Adrenal gland (tissue), 12 donors: ENCODE results near the gene AGAP3. TPM values are rescaled to one million over a fixed set of nuclear protein-coding genes. Genes with fewer than 3 reads are reported as not detected.

ENCODE experiments used
- DNase-seq, 7 donors: peaks; one replicate each; pipeline ENCODE4 v3.0.0-alpha.2; 2019 to 2020
- H3K27ac ChIP-seq, 5 donors: fragments of 200-600 bp; sonication (generic) in 4 of 5; 1 replicate in 3 of 5; 2 replicates in 2 of 5; pipeline versions ENCODE4 v1.5.1 to v1.8.0; 2016 to 2020; ENCODE audit warnings: mild to moderate bottlenecking in 1 of 5
- H3K27me3 ChIP-seq: fragments of 200-600 bp; 2 replicates; pipeline ENCODE4 v1.8.0; 2021
- H3K36me3 ChIP-seq, 2 donors: fragments of 200-600 bp; replicated peaks in 1 of 2; 1 replicate in 1 of 2; 2 replicates in 1 of 2; pipeline versions ENCODE4 v1.5.1 to v1.8.0; 2018 to 2022
- H3K4me1 ChIP-seq, 2 donors: fragments of 200-600 bp; replicated peaks in 1 of 2; 1 replicate in 1 of 2; 2 replicates in 1 of 2; pipeline versions ENCODE4 v1.5.1 to v1.8.0; 2018 to 2021
- H3K4me3 ChIP-seq, 4 donors: fragments of 200-600 bp; sonication (generic) in 3 of 4; one replicate each; pipeline ENCODE4 v1.5.1; 2016 to 2018
- H3K9me3 ChIP-seq, 3 donors: fragments of 200-600 bp; sonication (generic) in 1 of 3; replicated peaks in 1 of 3; 1 replicate in 2 of 3; 2 replicates in 1 of 3; pipeline versions ENCODE4 v1.5.1 to v1.8.0; 2016 to 2021
- POLR2A ChIP-seq, 2 donors: fragments of 450-650 bp; IDR thresholded peaks; one replicate each; pipeline ENCODE4 v1.6.1; 2017; ENCODE audit warnings: antibody characterized with exemption in 2 of 2, mild to moderate bottlenecking in 2 of 2, moderate library complexity in 1 of 2
- WGBS, 4 donors: extraction: QIAGEN DNeasy Blood & Tissue Kit in 2 of 4; methylation state at CpG; one replicate each; pipeline versions ENCODE4 v1.1.5 to v1.1.7; 2013 to 2017; 5-methylcytosine and 5-hydroxymethylcytosine counted together
- intact Hi-C, 2 donors: fragments of 100-400 bp; cut with DNase I; formaldehyde crosslinking; loops; one replicate each; pipeline versions ENCODE4 v1.14.1 to v1.15.0; 2022 to 2023
- polyA plus RNA-seq, 3 donors: library from polyadenylated mRNA; stranded (reverse); fragments of 200-250 nt in 2 of 3; fragments of 350-450 nt in 1 of 3; fragmentation: Illumina TruSeq in 1 of 3; extraction: RNeasy Lipid Tissue Mini Kit (QIAGEN cat#74804) in 1 of 3; gene quantifications; one replicate each; pipeline ENCODE4 v1.2.3, GENCODE V29; 2013 to 2014
- total RNA-seq, 9 donors: library from RNA; depleted of rRNA in 4 of 9; stranded (reverse); fragments of >200 nt in 4 of 9; fragments of 120-200 nt in 1 of 9; fragmentation: NEBNext Ultra II Directional in 1 of 9; extraction: Animal tissue kit (Norgen Biotek cat#: 25700) in 1 of 9; gene quantifications; one replicate each; pipeline versions ENCODE4 v1.1.0 to v1.2.4, GENCODE V29; 2013 to 2023
- TF ChIP-seq, protein P1 (sequence below), 6 experiments: fragments of 450-650 bp in 4 of 6; fragments of 200-600 bp in 2 of 6; sonication (generic) in 1 of 6; IDR thresholded peaks; 1 replicate in 5 of 6; 2 replicates in 1 of 6; pipeline versions ENCODE4 v1.5.1 to v1.8.0; 2016 to 2021; ENCODE audit warnings: antibody characterized with exemption in 6 of 6, mild to moderate bottlenecking in 2 of 6, moderate library complexity in 1 of 6
- donor health status: healthy with polysubstance abuse.
- donor health status: Bipolar disorder and iron deficiency.
- donor health status: DM: yes; HTN: yes; CAD: no.
- donor health status: DM: no; HTN: no; CAD: no.
- donor health status: DM: no; HTN: no; CAD: no.
- donor health status: DM: yes; HTN: yes; CAD: no.

The AGAP3 gene
- total and polyA plus RNA-seq, 12 donors: 17.2 to 236 (median 50.9) TPM

DNA sequence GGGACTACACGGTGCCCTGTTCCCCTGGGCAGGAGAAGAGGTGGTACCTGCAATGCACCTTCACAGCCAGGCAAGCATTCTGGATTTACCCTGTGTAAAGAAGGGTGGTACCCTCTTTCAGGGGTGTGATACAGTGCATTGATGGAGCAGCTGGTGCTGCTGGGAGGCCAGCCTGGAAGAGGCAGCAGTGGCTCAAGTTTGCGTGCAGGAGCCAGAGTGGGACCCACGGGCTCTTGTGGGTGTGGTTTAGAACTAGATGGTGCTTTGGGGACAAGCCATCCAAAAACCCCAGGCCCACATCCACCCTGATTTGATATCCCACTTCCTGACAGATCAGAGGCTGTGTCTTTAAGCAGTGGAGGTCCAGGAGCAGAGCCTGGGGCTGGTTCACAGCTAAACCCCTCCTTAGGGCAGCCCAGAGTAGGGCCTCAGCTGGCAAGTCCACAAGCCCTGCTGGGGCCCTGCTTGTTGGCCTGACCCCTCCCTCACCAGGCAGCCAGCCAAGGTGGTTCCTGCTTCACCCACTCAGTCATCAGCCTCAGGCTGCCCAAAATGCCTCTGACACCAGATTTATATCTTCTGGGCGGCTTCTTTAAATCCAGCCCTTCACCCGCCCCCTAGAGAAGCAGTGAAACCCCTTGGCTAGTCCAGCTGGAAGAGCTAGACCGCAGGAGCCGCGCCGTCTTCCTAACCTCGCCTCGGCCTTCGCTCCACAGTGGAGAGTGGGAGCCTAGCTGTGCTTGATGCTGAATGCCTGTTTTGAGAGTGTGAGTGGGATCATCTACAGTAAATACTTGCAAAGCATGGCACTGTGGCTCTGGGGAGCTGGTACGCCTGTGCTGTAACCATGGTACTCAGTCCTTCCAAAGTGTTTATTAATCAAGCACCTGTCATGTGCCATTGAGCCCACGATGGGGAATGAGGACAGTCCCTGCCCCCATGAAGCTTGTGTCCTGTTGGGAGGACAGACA lies 39.4 kb upstream of the AGAP3 start:
- DNase-seq: peak in 1 of 7 donors; percentile 44
- TF ChIP-seq, protein P1, sequence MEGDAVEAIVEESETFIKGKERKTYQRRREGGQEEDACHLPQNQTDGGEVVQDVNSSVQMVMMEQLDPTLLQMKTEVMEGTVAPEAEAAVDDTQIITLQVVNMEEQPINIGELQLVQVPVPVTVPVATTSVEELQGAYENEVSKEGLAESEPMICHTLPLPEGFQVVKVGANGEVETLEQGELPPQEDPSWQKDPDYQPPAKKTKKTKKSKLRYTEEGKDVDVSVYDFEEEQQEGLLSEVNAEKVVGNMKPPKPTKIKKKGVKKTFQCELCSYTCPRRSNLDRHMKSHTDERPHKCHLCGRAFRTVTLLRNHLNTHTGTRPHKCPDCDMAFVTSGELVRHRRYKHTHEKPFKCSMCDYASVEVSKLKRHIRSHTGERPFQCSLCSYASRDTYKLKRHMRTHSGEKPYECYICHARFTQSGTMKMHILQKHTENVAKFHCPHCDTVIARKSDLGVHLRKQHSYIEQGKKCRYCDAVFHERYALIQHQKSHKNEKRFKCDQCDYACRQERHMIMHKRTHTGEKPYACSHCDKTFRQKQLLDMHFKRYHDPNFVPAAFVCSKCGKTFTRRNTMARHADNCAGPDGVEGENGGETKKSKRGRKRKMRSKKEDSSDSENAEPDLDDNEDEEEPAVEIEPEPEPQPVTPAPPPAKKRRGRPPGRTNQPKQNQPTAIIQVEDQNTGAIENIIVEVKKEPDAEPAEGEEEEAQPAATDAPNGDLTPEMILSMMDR (IDR thresholded peaks at IDR 0.05): no peak
- no peak for TF ChIP-seq POLR2A (IDR thresholded peaks at IDR 0.05)
- Histone ChIP-seq H3K27me3 (no peaks in the 10 kb centered on the region), H3K4me1 (peaks cover 0 to 3% of the 10 kb centered on the region in 2 donors), H3K4me3 (no peak overlapping the region), H3K36me3 (peaks cover 0 to 11% of the 10 kb centered on the region in 2 donors), H3K9me3 (no peaks in the 10 kb centered on the region), H3K27ac (no peak overlapping the region)
- WGBS, 4 donors: 48 to 60% (median 57%) methylated on average over 12 to 14 of the region's 14 CpGs
- intact Hi-C loops: no loop called here

DNA sequence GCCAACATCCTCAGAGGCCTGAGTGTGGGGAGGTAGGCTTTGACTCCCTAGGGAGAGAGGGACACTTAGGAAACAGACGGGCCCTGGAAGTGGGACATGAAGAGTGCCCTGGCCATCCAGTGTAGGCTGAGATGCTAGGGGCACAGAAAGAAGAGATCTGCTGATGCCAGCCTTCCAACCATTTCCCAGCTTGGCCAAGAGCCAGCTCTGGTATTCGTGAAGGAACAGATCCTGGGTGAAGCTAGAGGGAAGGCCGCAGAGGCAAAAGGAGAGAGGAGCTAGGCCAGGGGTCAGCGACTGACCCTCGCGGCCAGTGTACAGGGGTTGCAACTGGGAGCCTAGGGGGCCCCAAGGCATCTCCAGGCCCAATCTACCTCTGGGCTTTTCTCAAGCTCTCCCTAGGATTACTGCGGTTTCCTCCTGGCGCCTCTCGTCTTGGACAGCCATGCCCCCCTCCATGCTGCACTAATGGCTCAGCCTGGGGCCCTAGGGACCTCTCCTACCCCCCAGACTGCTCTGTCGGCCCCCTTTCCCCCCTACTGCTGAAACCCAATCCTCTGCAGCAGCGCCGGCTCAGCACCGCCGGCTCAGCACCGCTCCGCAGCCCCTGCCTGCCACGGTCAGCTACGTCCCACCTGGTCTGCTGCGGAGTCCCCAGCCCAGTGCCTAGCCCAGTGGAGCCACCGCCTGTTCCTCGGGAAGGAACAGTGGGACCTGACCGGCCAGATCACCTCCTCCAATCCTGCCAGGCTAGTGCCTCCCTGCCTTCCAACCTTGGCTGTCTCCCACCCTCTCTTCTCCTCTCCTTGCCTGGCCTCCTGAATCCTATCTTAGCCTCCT lies 38.1 kb upstream of the AGAP3 start, which contains the start of gene ASIC3:
ASIC3 (plus strand) TSS at position 556 of the 840 bp plus-strand sequence. CDS start 355 bp downstream, outside the sequence.
- DNase-seq: no peak
- no peaks in the 10 kb centered on the region for H3K9me3 ChIP-seq
- no peak within 1 kb of the TSS for H3K27ac ChIP-seq
- WGBS, 4 donors: 65 to 76% (median 70%) methylated on average over 12 to 22 of the region's 22 CpGs
- peaks cover 0 to 11% of the 10 kb centered on the region in 2 donors for H3K36me3 ChIP-seq
- H3K4me1 ChIP-seq: peaks cover 0 to 3% of the 10 kb centered on the region in 2 donors
- H3K27me3 ChIP-seq: no peaks in the 10 kb centered on the region
- intact Hi-C loops: no loop called here
- TF ChIP-seq, protein P1 (IDR thresholded peaks at IDR 0.05): no peak
- TF ChIP-seq POLR2A (IDR thresholded peaks at IDR 0.05): no peak
- H3K4me3 ChIP-seq: no peak within 1 kb of the TSS

DNA sequence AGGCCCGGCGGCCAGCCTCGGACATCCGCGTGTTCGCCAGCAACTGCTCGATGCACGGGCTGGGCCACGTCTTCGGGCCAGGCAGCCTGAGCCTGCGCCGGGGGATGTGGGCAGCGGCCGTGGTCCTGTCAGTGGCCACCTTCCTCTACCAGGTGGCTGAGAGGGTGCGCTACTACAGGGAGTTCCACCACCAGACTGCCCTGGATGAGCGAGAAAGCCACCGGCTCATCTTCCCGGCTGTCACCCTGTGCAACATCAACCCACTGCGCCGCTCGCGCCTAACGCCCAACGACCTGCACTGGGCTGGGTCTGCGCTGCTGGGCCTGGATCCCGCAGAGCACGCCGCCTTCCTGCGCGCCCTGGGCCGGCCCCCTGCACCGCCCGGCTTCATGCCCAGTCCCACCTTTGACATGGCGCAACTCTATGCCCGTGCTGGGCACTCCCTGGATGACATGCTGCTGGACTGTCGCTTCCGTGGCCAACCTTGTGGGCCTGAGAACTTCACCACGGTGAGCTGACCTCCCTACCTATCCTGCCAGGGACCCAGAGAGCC lies 37.3 kb upstream of the AGAP3 start:
- intact Hi-C loops: no loop called here

More for the DNA sequence above, 37.3 kb upstream of the AGAP3 start:
- Histone ChIP-seq H3K4me1 (peaks cover 0 to 3% of the 10 kb centered on the region in 2 donors), H3K36me3 (peaks cover 0 to 8% of the 10 kb centered on the region in 2 donors), H3K4me3 (no peak overlapping the region), H3K27me3 (no peaks in the 10 kb centered on the region), H3K9me3 (no peaks in the 10 kb centered on the region), H3K27ac (no peak overlapping the region)
- TF ChIP-seq, protein P1 (IDR thresholded peaks at IDR 0.05): no peak
- no peak for TF ChIP-seq POLR2A (IDR thresholded peaks at IDR 0.05)
- 87 to 92% (median 89%) methylated on average over 15 to 38 of the region's 38 CpGs for WGBS, 4 donors
- no peak for DNase-seq
